SK-N-SH treated with all-trans-retinoic acid at 6 μM for 48 hours (cell line): ENCODE measurements around the gene FILIP1.

Source experiments
- ARNTL ChIP-seq: fragments of 450-650 bp; formaldehyde crosslinking; IDR thresholded peaks from 2 replicates; pipeline ENCODE4 v1.5.0; 2020; ENCODE audit warnings: low read depth, mild to moderate bottlenecking, moderate library complexity, borderline replicate concordance
- ESRRG ChIP-seq: fragments of 250-450 bp; sonication (Bioruptor Pico); IDR thresholded peaks from 2 replicates; pipeline ENCODE4 v1.6.1; 2021; ENCODE audit warnings: mild to moderate bottlenecking
- GLIS3 ChIP-seq: fragments of 250-450 bp; sonication (Bioruptor Pico); IDR thresholded peaks from 2 replicates; pipeline ENCODE4 v1.5.0; 2020; ENCODE audit warnings: mild to moderate bottlenecking, moderate library complexity
- OSR1 ChIP-seq: fragments of 250-450 bp; sonication (Bioruptor Pico); IDR thresholded peaks from 2 replicates; pipeline ENCODE4 v1.8.0; 2022; ENCODE audit warnings: moderate library complexity, mild to moderate bottlenecking, inconsistent platforms
- SNAI2 ChIP-seq: fragments of 250-450 bp; sonication (Bioruptor Pico); IDR thresholded peaks from 2 replicates; pipeline ENCODE4 v1.5.0; 2020; ENCODE audit warnings: mild to moderate bottlenecking, moderate library complexity
- ZFP30 ChIP-seq: fragments of 450-650 bp; formaldehyde crosslinking; IDR thresholded peaks from 2 replicates; pipeline ENCODE4 v1.5.0; 2022; ENCODE audit warnings: mild to moderate bottlenecking, moderate library complexity
- TF ChIP-seq, protein P1 (sequence below): fragments of 250-450 bp; sonication (Bioruptor Pico); IDR thresholded peaks from 2 replicates; pipeline ENCODE4 v1.8.0; 2021; ENCODE audit warnings: low read depth, mild to moderate bottlenecking, moderate library complexity, borderline replicate concordance

DNA sequence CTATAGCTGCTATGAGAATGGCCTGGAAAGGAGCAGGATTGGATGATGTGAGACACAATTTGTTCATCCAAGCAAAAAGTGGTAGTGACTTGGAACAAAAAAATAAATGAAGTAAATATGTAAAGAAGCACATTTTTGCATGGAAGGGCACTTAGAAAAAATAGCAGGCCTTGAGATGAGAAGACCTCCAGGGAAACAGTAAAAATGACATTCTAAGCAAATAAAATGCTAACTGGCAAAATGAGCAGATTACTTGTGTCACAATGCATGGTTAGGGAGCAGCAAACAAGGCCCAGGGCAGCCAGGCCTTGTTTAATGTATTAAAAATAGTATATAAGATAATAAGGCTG lies 230.2 kb downstream of the FILIP1 start:
- TF ChIP-seq GLIS3 (CRISPR knock-in tag) (no peak), ESRRG (CRISPR knock-in tag) (no peak), ZFP30 (CRISPR knock-in tag) (no peak), SNAI2 (CRISPR knock-in tag) (no peak), ARNTL (no peak), OSR1 (CRISPR knock-in tag) (no peak)
- TF ChIP-seq, protein P1, sequence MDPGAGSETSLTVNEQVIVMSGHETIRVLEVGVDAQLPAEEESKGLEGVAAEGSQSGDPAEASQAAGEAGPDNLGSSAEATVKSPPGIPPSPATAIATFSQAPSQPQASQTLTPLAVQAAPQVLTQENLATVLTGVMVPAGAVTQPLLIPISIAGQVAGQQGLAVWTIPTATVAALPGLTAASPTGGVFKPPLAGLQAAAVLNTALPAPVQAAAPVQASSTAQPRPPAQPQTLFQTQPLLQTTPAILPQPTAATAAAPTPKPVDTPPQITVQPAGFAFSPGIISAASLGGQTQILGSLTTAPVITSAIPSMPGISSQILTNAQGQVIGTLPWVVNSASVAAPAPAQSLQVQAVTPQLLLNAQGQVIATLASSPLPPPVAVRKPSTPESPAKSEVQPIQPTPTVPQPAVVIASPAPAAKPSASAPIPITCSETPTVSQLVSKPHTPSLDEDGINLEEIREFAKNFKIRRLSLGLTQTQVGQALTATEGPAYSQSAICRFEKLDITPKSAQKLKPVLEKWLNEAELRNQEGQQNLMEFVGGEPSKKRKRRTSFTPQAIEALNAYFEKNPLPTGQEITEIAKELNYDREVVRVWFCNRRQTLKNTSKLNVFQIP (CRISPR knock-in tag), result no peak
